Stimulated activated CD4-positive, alpha-beta T cell treated with anti-CD3 and anti-CD28 coated beads, TNF-alpha, amount 100 ng/mL, for 1 hour (primary cell): ENCODE measurements around the gene AKAP12.
"Not testable (repeated sequence)": the region's sequence is repeated elsewhere in the genome, so short reads cannot be mapped to it uniquely, and the experiment has no call there.

Experiments used
- DNase-seq, 3 donors: peaks; one replicate each; pipeline ENCODE4 v3.0.0-alpha.2; 2020; ENCODE audit warnings: low read depth in 3 of 3, low spot score in 1 of 3

Gene AKAP12

DNA sequence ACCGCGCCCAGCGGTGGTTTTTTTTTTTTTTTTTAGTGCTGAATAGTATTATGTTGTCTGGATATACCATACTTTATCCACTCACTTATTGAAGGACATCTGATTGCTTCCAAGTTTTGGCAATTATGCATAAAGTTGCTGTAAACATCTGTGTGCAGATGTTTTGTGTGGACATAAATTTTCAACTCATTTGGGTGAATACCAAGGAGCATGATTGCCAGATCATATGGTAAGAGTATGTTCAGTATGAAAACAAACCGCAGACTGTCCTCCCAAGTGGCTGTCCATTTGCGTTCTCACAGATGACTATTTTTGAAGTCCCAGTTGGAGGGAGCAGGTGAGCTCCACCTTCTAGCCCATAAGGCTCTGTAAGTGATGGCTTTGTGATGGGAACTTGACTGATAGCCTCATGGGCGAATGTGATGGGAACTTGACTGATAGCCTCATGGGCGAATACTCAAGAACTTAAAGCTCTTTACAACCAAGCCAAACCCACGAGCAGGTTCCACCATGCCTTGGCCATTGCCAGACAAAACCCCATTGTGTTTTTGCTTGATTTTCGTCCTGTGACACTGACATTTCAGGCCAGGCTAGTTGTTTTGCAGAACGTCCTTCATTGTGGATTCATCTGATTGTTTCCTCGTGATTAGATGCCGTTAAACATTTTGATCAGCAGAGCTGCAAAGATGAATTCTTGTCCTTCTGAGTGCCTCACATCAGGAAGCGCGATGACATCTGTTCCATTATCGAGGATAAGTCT is 100.6 kb downstream of the AKAP12 start:
- no peak for DNase-seq

DNA sequence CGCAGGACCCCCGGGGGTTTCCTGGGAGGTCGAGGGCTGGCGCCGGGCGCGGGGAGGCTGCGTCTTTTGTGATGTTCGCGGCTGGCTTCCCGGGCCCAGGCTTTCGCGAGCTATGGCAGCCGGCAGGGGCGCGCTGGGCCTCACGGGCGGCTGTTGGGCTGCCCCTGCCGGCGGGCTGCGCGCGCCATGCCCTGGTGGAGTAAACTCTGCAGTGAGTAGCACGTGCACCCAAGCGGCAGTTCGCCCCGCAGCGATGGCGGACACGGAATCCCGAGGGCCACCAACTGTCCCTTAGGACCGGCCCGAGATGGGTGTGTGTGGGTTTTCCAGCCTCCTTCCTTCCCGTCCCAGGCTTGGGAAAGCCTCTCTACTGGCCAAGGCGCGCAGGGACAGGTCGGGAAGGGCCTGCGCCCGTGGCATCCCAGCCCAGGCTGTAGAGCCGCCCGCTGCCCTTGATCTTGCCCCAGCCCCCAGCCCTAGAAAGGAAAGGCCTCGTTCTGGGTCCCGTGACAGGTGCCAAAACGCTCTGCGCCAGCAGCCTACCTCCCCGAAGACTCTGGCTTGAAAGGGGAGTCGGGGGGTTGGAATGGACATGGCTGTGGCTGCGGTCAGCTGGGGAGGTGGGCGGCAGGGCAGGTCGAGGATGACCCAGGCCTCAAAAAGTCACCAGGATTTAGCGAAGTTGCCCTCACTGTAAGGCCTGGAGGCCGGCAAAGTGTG is 101.9 kb downstream of the AKAP12 start:
- DNase-seq: no peak

DNA sequence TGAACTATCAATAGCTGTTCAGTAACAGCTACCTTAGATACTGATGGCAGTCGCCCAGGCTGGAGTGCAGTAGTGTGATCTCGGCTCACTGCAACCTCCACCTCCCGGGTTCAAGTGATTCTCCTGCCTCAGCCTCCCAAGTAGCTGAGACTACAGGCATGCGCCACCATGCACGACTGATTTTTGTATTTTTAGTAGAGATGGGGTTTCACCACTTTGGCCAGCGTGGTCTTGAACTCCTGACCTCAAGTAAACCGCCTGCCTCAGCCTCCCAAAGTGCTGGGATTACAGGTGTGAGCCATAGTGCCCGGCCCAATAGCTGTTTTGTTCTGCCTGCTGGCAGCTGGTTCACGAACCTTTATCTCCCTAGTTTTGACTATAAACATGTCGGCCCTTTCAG is 103.0 kb downstream of the AKAP12 start:
- not testable (repeated sequence) for DNase-seq

DNA sequence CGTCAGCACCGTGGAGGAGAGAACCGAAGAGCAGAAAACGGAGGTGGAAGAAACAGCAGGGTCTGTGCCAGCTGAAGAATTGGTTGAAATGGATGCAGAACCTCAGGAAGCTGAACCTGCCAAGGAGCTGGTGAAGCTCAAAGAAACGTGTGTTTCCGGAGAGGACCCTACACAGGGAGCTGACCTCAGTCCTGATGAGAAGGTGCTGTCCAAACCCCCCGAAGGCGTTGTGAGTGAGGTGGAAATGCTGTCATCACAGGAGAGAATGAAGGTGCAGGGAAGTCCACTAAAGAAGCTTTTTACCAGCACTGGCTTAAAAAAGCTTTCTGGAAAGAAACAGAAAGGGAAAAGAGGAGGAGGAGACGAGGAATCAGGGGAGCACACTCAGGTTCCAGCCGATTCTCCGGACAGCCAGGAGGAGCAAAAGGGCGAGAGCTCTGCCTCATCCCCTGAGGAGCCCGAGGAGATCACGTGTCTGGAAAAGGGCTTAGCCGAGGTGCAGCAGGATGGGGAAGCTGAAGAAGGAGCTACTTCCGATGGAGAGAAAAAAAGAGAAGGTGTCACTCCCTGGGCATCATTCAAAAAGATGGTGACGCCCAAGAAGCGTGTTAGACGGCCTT is 110.0 kb downstream of the AKAP12 start:
- DNase-seq: no peak

DNA sequence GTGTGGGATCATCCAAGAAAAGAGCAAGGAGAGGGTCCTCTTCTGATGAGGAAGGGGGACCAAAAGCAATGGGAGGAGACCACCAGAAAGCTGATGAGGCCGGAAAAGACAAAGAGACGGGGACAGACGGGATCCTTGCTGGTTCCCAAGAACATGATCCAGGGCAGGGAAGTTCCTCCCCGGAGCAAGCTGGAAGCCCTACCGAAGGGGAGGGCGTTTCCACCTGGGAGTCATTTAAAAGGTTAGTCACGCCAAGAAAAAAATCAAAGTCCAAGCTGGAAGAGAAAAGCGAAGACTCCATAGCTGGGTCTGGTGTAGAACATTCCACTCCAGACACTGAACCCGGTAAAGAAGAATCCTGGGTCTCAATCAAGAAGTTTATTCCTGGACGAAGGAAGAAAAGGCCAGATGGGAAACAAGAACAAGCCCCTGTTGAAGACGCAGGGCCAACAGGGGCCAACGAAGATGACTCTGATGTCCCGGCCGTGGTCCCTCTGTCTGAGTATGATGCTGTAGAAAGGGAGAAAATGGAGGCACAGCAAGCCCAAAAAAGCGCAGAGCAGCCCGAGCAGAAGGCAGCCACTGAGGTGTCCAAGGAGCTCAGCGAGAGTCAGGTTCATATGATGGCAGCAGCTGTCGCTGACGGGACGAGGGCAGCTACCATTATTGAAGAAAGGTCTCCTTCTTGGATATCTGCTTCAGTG is 110.8 kb downstream of the AKAP12 start:
- DNase-seq: no peak

DNA sequence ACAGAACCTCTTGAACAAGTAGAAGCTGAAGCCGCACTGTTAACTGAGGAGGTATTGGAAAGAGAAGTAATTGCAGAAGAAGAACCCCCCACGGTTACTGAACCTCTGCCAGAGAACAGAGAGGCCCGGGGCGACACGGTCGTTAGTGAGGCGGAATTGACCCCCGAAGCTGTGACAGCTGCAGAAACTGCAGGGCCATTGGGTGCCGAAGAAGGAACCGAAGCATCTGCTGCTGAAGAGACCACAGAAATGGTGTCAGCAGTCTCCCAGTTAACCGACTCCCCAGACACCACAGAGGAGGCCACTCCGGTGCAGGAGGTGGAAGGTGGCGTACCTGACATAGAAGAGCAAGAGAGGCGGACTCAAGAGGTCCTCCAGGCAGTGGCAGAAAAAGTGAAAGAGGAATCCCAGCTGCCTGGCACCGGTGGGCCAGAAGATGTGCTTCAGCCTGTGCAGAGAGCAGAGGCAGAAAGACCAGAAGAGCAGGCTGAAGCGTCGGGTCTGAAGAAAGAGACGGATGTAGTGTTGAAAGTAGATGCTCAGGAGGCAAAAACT is 111.5 kb downstream of the AKAP12 start:
- DNase-seq: no peak

DNA sequence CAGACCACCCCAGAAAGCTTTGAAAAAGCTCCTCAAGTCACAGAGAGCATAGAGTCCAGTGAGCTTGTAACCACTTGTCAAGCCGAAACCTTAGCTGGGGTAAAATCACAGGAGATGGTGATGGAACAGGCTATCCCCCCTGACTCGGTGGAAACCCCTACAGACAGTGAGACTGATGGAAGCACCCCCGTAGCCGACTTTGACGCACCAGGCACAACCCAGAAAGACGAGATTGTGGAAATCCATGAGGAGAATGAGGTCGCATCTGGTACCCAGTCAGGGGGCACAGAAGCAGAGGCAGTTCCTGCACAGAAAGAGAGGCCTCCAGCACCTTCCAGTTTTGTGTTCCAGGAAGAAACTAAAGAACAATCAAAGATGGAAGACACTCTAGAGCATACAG is 112.0 kb downstream of the AKAP12 start:
- no peak for DNase-seq

DNA sequence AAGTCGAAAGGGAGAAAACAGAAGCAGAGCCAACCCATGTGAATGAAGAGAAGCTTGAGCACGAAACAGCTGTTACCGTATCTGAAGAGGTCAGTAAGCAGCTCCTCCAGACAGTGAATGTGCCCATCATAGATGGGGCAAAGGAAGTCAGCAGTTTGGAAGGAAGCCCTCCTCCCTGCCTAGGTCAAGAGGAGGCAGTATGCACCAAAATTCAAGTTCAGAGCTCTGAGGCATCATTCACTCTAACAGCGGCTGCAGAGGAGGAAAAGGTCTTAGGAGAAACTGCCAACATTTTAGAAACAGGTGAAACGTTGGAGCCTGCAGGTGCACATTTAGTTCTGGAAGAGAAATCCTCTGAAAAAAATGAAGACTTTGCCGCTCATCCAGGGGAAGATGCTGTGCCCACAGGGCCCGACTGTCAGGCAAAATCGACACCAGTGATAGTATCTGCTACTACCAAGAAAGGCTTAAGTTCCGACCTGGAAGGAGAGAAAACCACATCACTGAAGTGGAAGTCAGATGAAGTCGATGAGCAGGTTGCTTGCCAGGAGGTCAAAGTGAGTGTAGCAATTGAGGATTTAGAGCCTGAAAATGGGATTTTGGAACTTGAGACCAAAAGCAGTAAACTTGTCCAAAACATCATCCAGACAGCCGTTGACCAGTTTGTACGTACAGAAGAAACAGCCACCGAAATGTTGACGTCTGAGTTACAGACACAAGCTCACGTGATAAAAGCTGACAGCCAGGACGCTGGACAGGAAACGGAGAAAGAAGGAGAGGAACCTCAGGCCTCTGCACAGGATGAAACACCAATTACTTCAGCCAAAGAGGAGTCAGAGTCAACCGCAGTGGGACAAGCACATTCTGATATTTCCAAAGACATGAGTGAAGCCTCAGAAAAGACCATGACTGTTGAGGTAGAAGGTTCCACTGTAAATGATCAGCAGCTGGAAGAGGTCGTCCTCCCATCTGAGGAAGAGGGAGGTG is 112.9 kb downstream of the AKAP12 start:
- DNase-seq: no peak

DNA sequence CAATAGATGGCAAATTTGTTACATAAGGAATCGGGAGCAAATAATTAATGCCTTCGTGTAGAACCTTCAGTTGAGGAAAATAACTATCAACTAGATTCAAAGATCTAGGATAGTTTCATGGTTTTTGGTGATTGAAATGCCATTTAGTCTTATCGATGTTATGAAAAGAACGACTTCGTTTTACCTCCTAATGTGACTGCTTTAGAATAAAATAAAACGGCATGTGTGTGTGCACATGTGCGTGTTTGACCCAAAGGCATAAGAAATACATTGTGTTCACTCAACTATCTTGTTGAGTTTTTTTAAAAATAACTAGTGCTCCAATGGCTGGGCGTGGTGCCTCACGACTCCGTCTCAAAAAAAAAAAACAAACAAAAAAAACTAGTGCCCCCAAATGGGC is 114.0 kb downstream of the AKAP12 start:
- DNase-seq: no peak

DNA sequence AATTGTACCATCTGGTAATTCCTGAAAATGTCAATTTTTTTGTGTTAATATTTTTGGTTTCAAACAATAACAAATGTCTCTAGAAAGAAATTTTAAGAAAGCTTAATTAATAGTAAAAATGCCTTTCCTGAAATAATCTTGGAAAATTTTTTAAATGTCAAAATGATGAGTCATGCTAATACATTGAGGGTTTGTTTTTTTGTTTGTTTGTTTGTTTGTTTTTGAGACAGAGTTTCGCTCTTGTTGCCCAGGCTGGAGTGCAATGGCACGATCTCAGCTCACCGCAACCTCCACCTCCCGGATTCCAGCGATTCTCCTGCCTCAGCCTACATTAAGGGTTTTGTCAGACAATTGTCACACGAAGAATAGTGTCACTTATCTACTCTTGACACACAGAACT is 117.2 kb downstream of the AKAP12 start:
- DNase-seq: not testable (repeated sequence)

DNA sequence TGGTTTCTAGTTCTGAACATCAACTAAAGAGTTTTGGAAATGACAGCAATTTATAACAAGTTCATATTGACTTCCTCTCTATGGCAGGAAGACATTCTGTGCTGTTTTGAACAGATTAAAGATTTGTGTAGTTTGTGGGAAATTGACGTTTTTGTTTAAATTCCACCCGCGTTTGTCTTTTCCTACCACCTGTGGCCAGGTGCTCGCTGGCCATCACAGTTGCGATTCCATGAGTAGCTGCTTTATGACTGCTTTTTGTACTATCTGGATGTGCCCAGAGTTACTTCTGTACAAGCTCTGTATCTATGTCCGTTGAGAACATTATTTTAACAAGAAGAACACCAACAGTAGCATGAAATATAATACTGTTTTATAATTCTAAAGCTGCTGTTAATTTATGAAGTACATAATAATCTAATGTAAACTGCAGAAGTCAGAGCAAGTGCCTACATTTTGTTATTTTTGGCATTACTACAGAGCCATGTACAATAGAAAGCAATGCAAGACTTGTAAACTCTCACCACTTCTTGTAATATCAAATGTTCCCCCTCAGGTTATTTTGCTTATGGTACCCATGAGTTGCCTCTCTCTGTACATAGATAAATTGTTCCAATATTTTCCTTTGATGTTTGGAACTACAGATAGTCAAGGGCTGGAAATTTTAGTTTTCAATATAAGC is 118.1 kb downstream of the AKAP12 start:
- no peak for DNase-seq

DNA sequence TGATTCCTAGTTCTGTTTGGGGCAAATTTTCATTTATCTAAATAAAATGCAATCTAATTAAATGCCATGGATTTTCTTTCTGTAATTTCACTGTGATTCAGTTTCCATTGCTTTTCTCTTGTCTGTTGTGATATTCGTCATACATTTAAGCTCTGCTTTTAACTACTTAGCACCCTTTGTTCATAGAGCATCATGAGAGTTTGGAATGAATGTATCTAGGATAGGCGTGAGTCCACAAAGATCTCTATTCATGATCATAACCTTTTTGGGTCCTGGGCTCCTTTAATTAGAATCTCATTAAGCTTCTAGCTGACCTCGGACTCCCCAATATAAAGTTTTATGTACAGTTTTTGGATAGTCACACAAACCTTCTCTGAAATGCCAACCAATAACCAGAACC is 118.7 kb downstream of the AKAP12 start:
- DNase-seq: no peak

DNA sequence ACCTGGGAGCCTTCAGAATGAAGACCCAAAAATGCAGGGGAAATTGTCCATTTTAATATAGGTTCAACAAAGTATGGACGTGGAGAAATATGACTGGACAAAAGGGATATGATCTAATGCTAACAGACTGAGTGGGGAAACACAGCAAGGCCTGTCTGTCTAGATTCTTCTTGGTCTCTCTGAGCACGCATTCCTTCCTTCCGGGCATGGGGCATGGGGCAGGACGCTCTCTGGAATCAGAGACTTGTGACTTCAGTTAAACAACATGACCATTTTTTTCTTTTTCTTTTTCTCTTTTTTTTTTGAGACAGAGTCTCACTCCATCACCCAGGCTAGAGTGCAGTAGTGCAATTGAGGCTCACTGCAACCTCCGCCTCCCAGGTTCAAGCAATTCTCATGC is 119.7 kb downstream of the AKAP12 start:
- no peak for DNase-seq

DNA sequence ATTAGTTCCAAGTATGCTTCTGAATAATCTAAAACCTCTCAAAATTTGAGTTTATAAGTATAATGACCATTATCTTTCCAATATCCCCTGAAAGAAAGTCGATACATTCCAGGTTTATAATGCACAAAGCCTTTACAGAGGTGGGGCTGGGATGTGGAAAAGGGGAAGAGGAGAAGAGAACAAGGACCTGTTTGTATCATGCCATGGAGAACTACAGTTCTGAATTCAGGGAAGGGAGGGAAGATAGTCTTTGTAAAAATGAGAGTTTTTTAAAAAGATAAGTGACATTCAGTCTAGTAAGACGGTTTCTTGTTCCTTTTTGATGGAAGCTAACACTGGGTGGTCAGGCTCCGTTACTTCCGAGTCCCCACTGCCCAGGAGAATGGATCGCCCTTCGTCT is 125.5 kb downstream of the AKAP12 start:
- no peak for DNase-seq

DNA sequence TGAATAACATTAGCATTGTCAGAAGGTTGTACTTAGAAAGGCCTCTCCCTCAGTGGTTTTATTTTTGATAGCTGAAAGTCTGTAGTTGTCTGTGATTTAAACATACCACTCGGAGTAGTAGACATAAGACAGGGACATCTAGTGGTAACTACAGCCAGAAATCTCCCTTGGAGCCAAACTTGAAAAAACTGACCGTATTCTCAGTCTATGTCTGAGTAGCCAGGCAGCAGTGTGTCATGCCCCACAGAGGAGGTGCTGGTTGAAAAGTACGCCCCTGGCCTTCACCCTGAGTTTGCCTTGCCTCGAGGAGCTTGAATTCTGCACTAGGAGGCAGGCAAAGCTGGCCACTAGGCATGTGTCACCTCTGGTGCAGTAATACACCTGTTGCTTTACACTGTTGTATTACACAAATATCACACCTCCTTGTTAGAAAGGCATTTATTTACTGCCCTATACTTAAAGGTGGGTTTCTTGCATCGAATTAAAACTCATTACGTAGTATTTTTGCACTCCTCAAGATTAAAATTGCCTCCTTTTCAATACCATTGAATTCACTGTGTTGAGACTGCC is 130.8 kb downstream of the AKAP12 start:
- DNase-seq: no peak

DNA sequence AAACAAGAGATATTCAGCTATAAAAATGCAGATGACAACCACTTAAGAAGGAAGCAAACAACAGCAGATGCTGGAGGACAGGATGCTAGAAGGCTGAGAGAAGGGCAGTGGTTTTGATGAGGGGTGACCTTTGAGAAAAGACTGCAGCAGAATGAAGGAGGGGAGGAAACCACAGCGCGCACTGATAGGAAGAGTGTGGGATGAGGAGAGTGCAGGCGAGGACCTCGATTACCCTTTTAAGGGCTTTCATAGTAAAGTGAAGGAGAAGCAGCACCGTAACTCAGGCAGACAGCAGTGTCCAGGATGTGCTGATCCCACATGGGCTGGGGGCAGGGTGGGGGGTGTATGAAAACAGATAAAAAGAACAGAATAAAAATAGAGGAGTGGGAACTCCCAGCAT is 132.4 kb downstream of the AKAP12 start:
- no peak for DNase-seq

DNA sequence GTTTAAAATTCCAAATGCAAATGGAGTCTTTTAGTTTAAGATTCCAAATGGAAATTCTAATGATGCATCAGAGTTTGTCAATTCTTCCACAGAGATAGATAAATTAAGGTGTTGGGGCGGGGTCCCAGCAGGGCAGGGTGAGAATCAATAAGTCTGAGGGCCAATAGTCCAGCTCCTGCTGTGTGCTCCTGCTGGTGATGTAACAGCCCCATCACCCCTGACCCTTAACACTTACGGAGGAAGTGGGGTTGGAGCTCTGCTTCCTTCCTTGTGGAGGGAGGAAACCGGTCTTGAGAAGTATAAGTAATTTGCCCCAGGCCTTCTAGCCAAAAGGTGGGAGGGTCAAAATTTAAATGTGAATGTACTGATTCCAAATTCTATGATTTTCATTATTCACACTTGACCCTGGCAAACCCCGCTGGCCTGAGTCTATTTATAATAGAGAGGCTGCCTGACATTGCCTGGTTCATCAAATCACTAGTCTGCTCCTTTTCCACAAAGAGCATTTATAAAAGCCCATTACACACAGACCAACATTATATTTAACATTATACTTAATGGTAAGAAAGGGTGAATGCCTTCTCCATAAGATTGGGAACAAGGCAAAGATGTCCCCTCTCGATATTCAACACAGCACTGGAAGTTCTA is 134.4 kb downstream of the AKAP12 start:
- no peak for DNase-seq

DNA sequence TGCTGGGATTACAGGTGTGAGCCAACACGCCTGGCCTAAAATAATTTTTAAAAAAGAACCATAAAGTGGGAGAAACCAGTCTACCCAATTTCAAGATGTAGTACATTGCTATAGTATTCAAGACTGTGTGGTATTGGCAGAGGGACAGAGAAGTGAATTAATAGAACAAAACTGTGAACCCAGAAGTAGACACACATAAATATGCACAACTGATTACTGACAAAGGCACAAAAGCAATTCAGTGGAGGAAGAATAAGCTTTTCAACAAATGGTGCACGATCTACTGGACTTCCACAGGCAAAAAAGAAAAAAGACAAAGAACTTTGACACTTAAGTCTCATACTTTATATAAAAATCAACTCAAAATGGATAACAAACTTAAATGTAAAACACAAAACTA is 136.1 kb downstream of the AKAP12 start:
- DNase-seq: no peak

DNA sequence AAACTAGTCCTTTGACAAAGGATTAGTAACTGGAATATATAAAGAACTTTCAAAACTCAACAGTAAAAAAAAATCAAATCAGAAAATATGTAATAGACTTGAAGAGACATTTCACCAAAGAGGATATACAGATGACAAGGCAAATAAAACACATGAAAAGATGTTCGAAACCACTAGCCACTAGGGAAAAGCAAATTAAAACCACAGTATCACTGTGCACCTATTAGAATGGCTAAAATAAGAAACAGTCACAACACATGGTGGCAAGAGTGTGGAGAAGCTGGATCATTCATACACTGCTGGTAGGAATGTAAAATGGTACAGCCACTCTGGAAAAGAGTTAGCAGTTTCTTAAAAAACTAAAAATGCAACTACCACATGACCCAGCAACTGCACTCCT is 136.7 kb downstream of the AKAP12 start:
- no peak for DNase-seq
